NCI-H82 treated with DMSO at 0.1 percent for 48 hours (cell line): ENCODE measurements around the gene PRR16.
"Not testable (repeated sequence)": the region's sequence is repeated elsewhere in the genome, so short reads cannot be mapped to it uniquely, and the experiment has no call there.

Experiments
- DNase-seq: peaks from one replicate; lab custom pipeline; 2025; ENCODE audit not compliant: unreplicated experiment; lab: John Stamatoyannopoulos, UW

Gene PRR16

GRCh38 chr5:120632430-120632829, 168.3 kb downstream of the PRR16 start:
- DNase-seq: no peak

DNA sequence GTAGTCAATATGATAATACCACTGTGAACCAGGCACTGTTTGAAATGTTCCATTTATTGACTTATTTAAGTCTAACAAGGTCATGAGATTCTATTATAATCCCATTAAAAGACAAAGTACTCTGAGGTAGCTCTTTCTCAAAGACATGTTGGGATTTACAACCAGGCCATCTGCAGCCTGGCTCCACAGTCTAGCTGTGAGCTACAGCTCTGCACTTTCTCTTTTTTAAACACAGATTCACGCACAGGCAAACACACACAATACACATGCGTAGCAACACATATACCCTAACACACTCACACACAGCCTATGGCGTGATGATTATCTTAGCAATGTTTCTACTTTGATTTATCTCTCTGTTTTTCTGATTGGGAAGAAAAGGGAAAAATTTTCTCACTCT, 174.3 kb downstream of the PRR16 start:
- DNase-seq: peak; percentile 75

DNA sequence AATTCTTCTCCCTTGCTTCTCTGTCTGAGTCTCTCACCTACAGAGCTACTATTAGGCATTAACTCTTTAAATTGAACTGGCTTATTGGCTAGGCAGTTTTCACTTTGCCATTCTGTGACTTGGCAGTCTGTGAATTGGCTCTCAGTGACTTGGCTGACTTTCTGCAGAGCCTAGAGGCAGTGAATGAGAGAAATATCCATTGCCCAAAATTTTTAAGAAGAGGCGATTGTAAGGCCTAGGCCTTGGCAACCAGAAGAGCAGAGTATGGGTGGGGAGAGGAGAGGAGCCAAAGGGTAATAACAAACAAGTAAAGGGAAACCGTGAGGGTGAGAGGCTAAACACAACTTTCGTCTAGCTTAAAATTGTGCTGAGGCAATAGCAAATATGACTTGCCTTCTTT, 176.7 kb downstream of the PRR16 start:
- no peak for DNase-seq

- no peak for DNase-seq
Observed at GRCh38 chr5:120644516-120644915, 180.4 kb downstream of the PRR16 start.

DNA sequence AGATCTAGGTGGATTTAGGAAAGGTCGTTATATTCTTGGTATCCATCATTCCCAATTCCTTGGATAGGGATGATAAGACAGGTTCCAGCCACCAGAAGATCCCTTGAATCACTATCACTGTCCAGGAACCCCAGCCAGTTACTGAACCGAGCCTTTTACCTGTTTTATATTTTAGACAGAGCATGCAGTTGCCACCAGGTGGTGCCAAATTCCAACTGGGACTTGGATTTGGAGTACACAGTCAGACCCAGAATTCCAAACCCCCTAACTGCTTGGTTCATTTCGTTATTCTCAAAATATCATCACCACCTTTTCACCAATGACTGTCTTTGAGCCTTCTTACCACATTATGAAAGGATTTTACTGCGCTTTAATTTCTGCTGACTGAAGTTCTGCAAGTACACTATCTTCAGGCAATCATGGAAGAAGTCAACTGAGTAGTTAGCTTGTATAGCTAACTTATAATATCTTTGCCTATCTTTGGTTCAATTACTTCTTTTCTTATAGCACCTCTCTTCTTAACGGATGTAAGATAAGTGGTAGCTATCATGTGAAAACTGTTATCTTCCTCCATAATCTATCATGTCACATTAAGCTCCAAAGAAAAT, 191.8 kb downstream of the PRR16 start:
- peak; percentile 39 for DNase-seq

DNA sequence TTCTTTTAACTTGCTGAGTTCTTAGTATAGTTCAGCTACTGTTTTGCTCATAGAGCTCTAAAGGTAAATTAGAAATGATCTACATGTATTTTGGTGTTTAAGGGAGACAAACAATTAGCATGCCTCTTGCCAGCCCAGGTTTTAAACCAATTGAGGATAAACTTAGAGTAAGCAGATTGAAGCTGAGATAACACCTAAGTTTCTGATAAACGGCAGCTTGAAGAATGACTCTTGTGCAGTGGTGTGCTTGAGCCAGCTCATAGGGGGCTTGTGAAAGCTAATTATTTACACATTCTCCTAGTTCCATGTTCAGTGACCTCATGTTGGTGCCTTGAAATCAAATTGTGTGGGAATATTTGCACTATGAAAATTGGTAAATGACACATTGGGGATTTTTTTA, 193.0 kb downstream of the PRR16 start:
- peak; percentile 77 for DNase-seq

DNA sequence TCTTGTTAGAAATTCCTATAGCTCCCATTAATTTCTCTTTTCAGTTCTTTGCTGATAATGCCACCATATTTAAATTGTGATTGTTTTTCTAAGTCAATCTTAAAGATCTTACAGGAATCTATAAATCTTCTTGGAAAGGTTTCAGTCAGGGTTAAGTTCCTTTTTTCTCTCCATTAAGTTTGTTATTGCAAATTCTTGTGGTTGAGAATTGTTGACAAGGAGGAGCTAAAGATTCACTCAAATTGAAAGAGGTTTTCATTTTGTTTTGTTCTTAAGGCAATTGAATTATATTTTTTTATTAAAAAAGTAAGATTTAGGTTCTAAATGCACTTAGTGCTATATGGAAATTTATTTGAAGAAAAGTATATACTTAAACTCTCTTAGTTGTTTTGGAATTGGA, 213.4 kb downstream of the PRR16 start:
- DNase-seq: no peak

GRCh38 chr5:120678279-120678678, 214.2 kb downstream of the PRR16 start:
- DNase-seq: no peak

DNA sequence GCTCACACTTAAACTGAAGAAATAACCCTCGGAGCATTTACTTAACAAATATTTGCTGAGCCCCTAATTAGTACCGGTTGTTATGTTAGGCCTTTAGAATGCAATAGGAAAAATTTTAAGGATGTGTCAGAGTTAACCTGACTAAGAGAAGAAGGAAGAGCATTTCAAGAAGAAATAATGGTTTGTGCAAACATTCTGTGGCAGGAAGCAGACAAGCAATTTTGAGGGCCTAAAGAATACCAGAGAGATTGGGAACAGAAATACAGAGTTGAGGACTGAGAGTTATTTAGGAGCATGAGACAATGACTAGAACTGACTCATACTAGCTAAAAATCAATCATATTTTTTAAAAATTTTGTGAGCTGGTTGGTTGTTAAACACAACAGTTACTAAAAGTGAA, 218.8 kb downstream of the PRR16 start:
- no peak for DNase-seq

GRCh38 chr5:120683580-120683979, 219.5 kb downstream of the PRR16 start:
- DNase-seq: no peak

DNA sequence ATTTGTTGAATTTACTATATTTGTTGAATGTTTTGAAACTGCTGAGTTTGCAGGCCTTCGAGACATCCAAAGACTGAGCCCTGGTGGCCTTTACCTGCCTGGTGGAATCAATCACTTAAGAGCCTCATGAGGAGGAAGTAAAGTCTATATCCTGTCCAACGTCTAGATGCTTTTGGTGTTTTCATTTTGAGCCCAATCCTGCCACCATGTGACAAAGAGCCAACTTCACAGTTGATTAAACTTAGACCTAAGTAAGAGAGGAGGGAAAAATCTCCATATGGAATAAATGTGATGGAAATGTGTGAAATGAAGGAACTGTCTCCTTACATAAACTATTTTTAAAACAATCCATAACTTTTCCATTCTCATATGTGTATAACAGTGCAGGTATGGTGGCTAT, 220.1 kb downstream of the PRR16 start:
- no peak for DNase-seq

- no peak for DNase-seq
Observed at GRCh38 chr5:120684749-120685415, 220.8 kb downstream of the PRR16 start.

DNA sequence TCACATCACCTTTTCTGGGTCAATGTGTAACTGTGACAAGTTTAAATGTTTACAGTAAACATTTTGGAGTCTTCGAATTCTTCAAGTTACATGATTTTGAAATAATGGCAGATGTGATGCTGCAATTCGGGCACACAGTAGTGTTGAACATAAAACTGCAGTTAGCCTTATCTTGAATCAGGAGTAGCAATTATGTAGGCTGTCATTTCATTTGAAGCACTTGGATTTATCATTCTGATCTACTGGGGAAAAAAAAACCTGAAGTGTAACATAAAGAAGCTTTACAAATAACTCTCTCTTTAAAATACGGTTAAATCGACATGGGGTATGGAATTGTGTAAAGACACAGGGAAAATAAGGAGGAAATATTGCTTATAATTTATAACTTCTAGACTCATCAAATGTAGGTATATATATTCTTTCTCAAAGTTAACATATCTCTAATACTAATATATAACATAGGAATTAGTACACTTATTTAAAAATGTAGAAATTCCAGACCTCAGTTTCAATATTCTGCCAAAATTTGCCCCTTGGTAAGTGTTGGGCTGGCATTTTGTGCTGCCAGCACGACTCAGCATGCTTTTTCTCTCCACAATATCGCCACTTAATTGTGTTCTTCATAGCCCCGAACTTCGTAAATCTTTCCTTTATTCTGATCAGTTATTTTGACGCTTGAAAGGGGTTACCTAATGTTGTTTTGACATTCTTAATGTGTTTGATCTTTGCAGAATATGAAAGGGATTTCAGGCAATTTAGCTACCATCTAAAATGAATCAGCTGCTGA, 226.7 kb downstream of the PRR16 start:
- DNase-seq: no peak

DNA sequence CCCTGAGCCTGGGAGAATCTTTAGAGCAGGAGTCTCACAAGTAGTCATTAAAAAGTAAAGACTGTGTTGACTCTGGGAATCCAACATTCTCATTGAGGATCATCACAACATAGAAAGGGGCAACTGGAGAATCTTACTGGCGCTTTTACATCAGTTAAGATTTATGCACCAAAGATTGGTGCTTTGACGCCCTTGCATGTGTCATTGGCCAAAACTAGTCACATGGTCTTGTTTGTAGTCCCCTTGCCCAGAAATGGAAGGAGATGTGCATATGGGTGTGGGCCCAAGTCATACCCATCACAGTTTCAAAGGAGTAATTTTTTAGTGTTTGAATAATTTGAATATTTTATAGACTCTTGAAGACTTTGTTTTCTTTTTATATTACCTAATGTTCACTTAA, 228.2 kb downstream of the PRR16 start:
- no peak for DNase-seq

DNA sequence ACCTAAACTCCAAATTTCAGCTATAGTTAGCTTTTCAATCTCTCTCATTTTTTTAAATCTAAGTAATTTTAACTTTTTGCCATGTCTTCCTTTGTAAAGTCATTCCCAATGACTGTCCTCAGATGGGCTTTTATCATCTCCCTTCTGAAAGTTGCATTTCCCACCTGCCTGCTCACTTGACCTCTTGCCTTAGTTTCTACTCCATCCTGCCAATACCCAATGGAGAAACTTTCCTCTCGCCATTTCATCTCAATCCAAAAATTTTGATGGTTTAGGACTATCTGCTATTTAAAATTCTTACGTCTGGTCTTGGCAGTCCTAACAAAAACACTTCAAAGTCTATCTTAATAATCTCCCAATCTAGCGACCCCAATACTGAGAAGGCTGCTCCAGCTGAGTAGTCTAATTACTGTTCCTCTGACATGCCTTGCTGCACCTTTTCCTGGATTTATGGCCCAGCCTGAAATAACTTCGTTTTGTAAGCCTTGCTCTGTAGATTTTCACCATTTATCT, 231.3 kb downstream of the PRR16 start:
- no peak for DNase-seq

GRCh38 chr5:120697147-120697546, 233.0 kb downstream of the PRR16 start:
- no peak for DNase-seq

DNA sequence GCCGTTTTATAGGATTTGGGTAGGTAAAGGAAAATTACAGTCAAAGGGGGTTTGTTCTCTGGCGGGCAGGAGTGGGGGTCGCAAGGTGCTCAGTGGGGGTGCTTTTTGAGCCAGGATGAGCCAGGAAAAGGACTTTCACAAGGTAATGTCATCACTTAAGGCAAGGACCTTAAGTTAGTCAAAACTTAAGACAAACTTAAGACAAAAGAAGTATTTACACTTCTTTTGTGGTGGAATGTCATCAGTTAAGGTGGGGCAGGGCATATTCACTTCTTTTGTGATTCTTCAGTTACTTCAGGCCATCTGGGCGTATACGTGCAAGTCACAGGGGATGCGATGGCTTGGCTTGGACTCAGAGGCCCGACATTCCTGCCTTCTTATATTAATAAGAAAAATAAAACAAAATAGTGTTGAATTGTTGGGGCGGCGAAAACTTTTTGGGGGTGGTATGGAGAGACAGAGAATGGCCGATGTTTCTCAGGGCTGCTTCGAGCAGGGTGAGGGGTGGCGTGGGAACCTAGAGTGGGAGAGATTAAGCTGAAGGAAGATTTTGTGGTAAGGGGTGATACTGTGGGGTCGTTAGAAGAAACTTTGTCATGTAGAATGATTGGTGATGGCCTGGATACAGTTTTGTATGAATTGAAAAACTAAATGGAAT, 233.7 kb downstream of the PRR16 start:
- not testable (repeated sequence) for DNase-seq

- DNase-seq: not testable (repeated sequence)
Observed at GRCh38 chr5:120700653-120701052, 236.6 kb downstream of the PRR16 start.

DNA sequence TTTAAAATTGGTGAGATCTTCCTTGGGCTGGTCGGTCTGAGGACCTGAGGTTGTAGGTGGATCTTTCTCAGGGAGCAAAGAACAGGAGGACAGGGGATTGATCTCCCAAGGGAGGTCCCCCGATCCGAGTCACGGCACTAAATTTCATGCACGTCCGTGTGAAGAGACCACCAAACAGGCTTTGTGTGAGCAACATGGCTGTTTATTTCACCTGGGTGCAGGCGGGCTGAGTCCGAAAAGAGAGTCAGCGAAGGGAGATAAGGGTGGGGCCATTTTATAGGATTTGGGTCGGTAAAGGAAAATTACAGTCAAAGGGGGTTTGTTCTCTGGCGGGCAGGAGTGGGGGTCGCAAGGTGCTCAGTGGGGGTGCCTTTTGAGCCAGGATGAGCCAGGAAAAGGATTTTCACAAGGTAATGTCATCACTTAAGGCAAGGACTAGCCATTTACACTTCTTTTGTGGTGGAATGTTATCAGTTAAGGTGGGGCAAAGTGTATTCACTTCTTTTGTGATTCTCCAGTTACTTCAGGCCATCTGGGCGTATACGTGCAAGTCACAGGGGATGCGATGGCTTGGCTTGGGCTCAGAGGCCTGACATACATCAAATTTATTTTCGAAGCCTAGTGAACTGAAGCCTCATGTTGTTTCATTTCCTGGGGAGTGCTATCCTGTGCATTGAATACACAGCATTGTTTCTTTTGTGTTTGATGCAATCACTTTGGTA, 238.9 kb downstream of the PRR16 start:
- DNase-seq: not testable (repeated sequence)

DNA sequence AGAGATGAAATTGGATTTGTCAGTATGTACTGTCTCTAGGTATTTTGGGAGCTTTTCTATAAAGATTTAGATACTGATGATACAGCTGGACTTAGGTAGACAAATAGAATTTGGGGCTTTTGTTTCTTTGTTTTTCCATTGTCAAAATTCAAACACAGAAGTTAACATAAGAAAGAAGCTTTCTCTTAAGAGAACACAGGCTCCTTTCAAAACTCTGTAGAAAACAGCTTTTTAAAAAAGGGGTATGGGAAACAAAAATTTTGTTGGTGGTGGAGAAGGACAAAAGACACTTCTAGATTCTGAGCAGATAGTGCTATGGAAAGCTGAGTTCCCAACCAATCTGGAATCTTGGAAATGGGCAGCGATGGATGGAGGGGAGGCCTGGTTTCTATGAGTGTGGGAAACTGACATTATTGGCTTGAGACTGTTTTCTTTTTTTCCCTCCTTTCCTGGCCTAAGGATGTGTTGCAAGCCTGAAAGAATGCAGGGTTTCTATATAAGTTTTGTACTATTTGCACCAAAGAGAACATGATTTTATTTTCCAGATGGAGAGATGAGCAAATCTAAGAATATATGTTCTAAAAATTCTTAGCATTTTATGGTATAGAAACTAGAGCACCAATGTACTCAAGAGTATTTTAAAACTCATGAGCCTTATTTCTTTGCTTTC, 240.0 kb downstream of the PRR16 start:
- DNase-seq: no peak
